H9 (cell line): ENCODE measurements around the gene HIP1. TPM values are rescaled to one million over a fixed set of nuclear protein-coding genes. Genes with fewer than 3 reads are reported as not detected.

Experiments used
- DNase-seq: peaks from one replicate; pipeline ENCODE4 v3.0.0-alpha.2; 2017
- H2AFZ ChIP-seq: one replicate; pipeline ENCODE4 v1.6.1; 2013; ENCODE audit warnings: mild to moderate bottlenecking, low read length, control low read depth, moderate library complexity
- H2AK5ac ChIP-seq: 2 replicates; pipeline ENCODE4 v1.6.1; 2013; ENCODE audit warnings: low read length, control low read depth, mixed read lengths; ENCODE audit not compliant: insufficient read length
- H2BK120ac ChIP-seq: one replicate; pipeline ENCODE4 v1.6.1; 2013; ENCODE audit warnings: low read depth, mild to moderate bottlenecking, low read length, control low read depth, inconsistent platforms; ENCODE audit not compliant: poor library complexity, severe bottlenecking
- H2BK12ac ChIP-seq: 2 replicates; pipeline ENCODE4 v1.6.1; 2013; ENCODE audit warnings: low read length, control low read depth, mixed read lengths, low read depth; ENCODE audit not compliant: insufficient read length
- H2BK15ac ChIP-seq: 2 replicates; pipeline ENCODE4 v1.6.1; 2013; ENCODE audit warnings: low read depth, low read length, control low read depth
- H2BK20ac ChIP-seq: one replicate; pipeline ENCODE4 v1.6.1; 2013; ENCODE audit warnings: low read depth, mild to moderate bottlenecking, low read length, control low read depth, inconsistent platforms; ENCODE audit not compliant: poor library complexity, severe bottlenecking
- H2BK5ac ChIP-seq: 2 replicates; pipeline ENCODE4 v1.6.1; 2013; ENCODE audit warnings: low read length, control low read depth, mixed read lengths; ENCODE audit not compliant: insufficient read length
- H3K14ac ChIP-seq: 2 replicates; pipeline ENCODE4 v1.6.1; 2013; ENCODE audit warnings: low read length, control low read depth; ENCODE audit not compliant: insufficient read depth
- H3K18ac ChIP-seq: 2 replicates; pipeline ENCODE4 v1.6.1; 2013; ENCODE audit warnings: low read depth, mild to moderate bottlenecking, mixed read lengths, low read length, control low read depth; ENCODE audit not compliant: insufficient read length
- H3K23ac ChIP-seq: 2 replicates; pipeline ENCODE4 v1.6.1; 2013; ENCODE audit warnings: low read length, control low read depth, mixed read lengths, low read depth; ENCODE audit not compliant: insufficient read length
- H3K23me2 ChIP-seq: 2 replicates; pipeline ENCODE4 v1.6.1; 2013; ENCODE audit warnings: low read depth, mild to moderate bottlenecking, mixed read lengths, low read length, control low read depth; ENCODE audit not compliant: insufficient read length, poor library complexity, severe bottlenecking
- H3K27ac ChIP-seq: 2 replicates; pipeline ENCODE4 v1.5.1; 2013; ENCODE audit warnings: low read length, control low read depth, mixed read lengths, low read depth; ENCODE audit not compliant: insufficient read length
- H3K27me3 ChIP-seq: 2 replicates; pipeline ENCODE4 v1.6.1; 2013; ENCODE audit warnings: low read length, control low read depth, inconsistent platforms; ENCODE audit not compliant: insufficient read depth
- H3K4ac ChIP-seq: 2 replicates; pipeline ENCODE4 v1.6.1; 2013; ENCODE audit warnings: low read depth, mild to moderate bottlenecking, control low read depth, inconsistent platforms, low read length, moderate library complexity
- H3K4me1 ChIP-seq: 2 replicates; pipeline ENCODE4 v1.6.1; 2013; ENCODE audit warnings: low read length, control low read depth, inconsistent platforms; ENCODE audit not compliant: insufficient read depth
- H3K4me2 ChIP-seq: 2 replicates; pipeline ENCODE4 v1.6.1; 2013; ENCODE audit warnings: low read length, control low read depth, mixed read lengths; ENCODE audit not compliant: insufficient read length, insufficient read depth
- H3K56ac ChIP-seq: 2 replicates; pipeline ENCODE4 v1.6.1; 2013; ENCODE audit warnings: low read depth, mild to moderate bottlenecking, mixed read lengths, low read length, control low read depth; ENCODE audit not compliant: insufficient read length
- H3K79me1 ChIP-seq: 2 replicates; pipeline ENCODE4 v1.6.1; 2013; ENCODE audit warnings: low read depth, mild to moderate bottlenecking, moderate library complexity, low read length, control low read depth, inconsistent platforms; ENCODE audit not compliant: insufficient read depth, poor library complexity, severe bottlenecking
- H3K79me2 ChIP-seq: 2 replicates; pipeline ENCODE4 v1.6.1; 2013; ENCODE audit warnings: low read length, control low read depth, inconsistent platforms; ENCODE audit not compliant: insufficient read depth
- H3K9ac ChIP-seq: 2 replicates; pipeline ENCODE4 v1.6.1; 2013; ENCODE audit warnings: low read length, control low read depth, mixed read lengths; ENCODE audit not compliant: insufficient read length; ENCODE audit errors: extremely low read depth
- H3K9me3 ChIP-seq: one replicate; pipeline ENCODE4 v1.6.1; 2013; ENCODE audit warnings: low read depth, low read length, inconsistent platforms; ENCODE audit not compliant: control insufficient read depth
- H3T11ph ChIP-seq: one replicate; pipeline ENCODE4 v1.6.1; 2013; ENCODE audit warnings: mild to moderate bottlenecking, low read length, control low read depth, inconsistent platforms
- H4K20me1 ChIP-seq: one replicate; pipeline ENCODE4 v1.6.1; 2013; ENCODE audit not compliant: control insufficient read depth, insufficient read length, insufficient read depth
- H4K5ac ChIP-seq: 2 replicates; pipeline ENCODE4 v1.6.1; 2013; ENCODE audit warnings: low read depth, mild to moderate bottlenecking, mixed read lengths, low read length, control low read depth; ENCODE audit not compliant: insufficient read length
- H4K8ac ChIP-seq: replicated peaks from 2 replicates; pipeline ENCODE4 v1.6.1; 2013; ENCODE audit warnings: low read length, control low read depth, mixed read lengths, low read depth; ENCODE audit not compliant: insufficient read length
- H4K91ac ChIP-seq: 2 replicates; pipeline ENCODE4 v1.6.1; 2013; ENCODE audit warnings: low read depth, mild to moderate bottlenecking, moderate library complexity, mixed read lengths, low read length, control low read depth; ENCODE audit not compliant: insufficient read length
- H3K27ac Mint-ChIP-seq, 3 experiments: 2 replicates in 2 of 3; 3 replicates in 1 of 3; pipeline ENCODE4 v1.8.0; 2020 to 2021; ENCODE audit warnings: mixed read lengths in 3 of 3, mild to moderate bottlenecking in 1 of 3, moderate library complexity in 1 of 3
- H3K27me3 Mint-ChIP-seq: 2 replicates; pipeline ENCODE4 v1.8.0; 2021; ENCODE audit warnings: low read depth, mild to moderate bottlenecking, moderate library complexity, mixed read lengths
- H3K36me3 Mint-ChIP-seq, 3 experiments: 2 replicates in 2 of 3; 3 replicates in 1 of 3; pipeline ENCODE4 v1.8.0; 2020 to 2021; ENCODE audit warnings: low read depth in 3 of 3, mixed read lengths in 3 of 3; ENCODE audit not compliant: insufficient read depth in 1 of 3
- H3K4me1 Mint-ChIP-seq, 2 experiments: 2 replicates each; pipeline ENCODE4 v1.8.0; 2020; ENCODE audit warnings: mixed read lengths in 2 of 2
- H3K4me3 Mint-ChIP-seq, 2 experiments: 2 replicates in 1 of 2; 3 replicates in 1 of 2; pipeline ENCODE4 v1.8.0; 2020 to 2021; ENCODE audit warnings: mild to moderate bottlenecking in 2 of 2, mixed read lengths in 2 of 2, moderate library complexity in 1 of 2
- H3K9me3 Mint-ChIP-seq, 2 experiments: 2 replicates in 1 of 2; 3 replicates in 1 of 2; pipeline ENCODE4 v1.8.0; 2020; ENCODE audit warnings: mild to moderate bottlenecking in 2 of 2, mixed read lengths in 2 of 2, moderate library complexity in 1 of 2
- CTCF ChIP-seq: fragments of 200-600 bp; sonication (generic); conservative IDR thresholded peaks from 3 replicates; pipeline ENCODE4 v1.8.0; 2021; ENCODE audit warnings: antibody characterized with exemption, mild to moderate bottlenecking
- WGBS: extraction: QIAGEN DNeasy Blood & Tissue Kit; methylation state at CpG from one replicate; pipeline ENCODE4 v1.1.7; 2013; ENCODE audit warnings: missing lambda C conversion rate, low lambda C conversion rate, mixed read lengths; ENCODE audit not compliant: insufficient read length; ENCODE audit errors: extremely low coverage; 5-methylcytosine and 5-hydroxymethylcytosine counted together
- total RNA-seq: library from RNA; stranded (reverse); gene quantifications from 2 replicates; pipeline ENCODE4 v1.2.1, GENCODE V29; 2021

HIP1 gene
- total RNA-seq, 1 experiment from 2014 or later = 87.5 TPM

GRCh38 chr7:75715864-75716263 lies 22.9 kb downstream of the HIP1 start:
- WGBS = no CpG with 5 or more reads among the region's 7 CpGs
- H3K79me2 ChIP-seq = no peaks in the 10 kb centered on the region
- peaks cover 0 to 5% of the 10 kb centered on the region in 2 experiments; a peak in 1 of 4 replicates for H3K4me1 Mint-ChIP-seq
- H3K23ac ChIP-seq = no peak overlapping the region
- H3K27ac ChIP-seq = no peak overlapping the region
- no peaks in the 10 kb centered on the region for H3K79me1 ChIP-seq
- H2BK20ac ChIP-seq = no peak overlapping the region
- no peaks in the 10 kb centered on the region for H4K20me1 ChIP-seq
- no peak overlapping the region for H3K18ac ChIP-seq
- H3K4me1 ChIP-seq = no peaks in the 10 kb centered on the region
- H3K9ac ChIP-seq = no peak overlapping the region
- H2AFZ ChIP-seq = no peak overlapping the region
- H4K5ac ChIP-seq = no peak overlapping the region
- H3K9me3 Mint-ChIP-seq = peaks cover 0 to 5% of the 10 kb centered on the region in 2 experiments; a peak in 1 of 5 replicates
- no peak overlapping the region for H3K4me3 Mint-ChIP-seq
- no peak overlapping the region for H3K4ac ChIP-seq
- H2BK5ac ChIP-seq = no peak overlapping the region
- no peaks in the 10 kb centered on the region for H3K27me3 Mint-ChIP-seq
- no peaks in the 10 kb centered on the region for H3K23me2 ChIP-seq
- no peaks in the 10 kb centered on the region for H3K9me3 ChIP-seq
- H3K36me3 Mint-ChIP-seq = peaks cover 0 to 2% (median 0%) of the 10 kb centered on the region in 3 experiments; a peak in 2 of 7 replicates
- H4K91ac ChIP-seq = no peak overlapping the region
- peak overlapping the region in 1 of 3 experiments; percentile 70; a peak in 1 of 7 replicates for H3K27ac Mint-ChIP-seq
- H3T11ph ChIP-seq = no peak overlapping the region
- no peak overlapping the region for H2AK5ac ChIP-seq
- no peak for TF ChIP-seq CTCF
- H2BK120ac ChIP-seq = no peak overlapping the region
- no peak overlapping the region for H2BK15ac ChIP-seq
- no peak overlapping the region for H3K4me2 ChIP-seq
- DNase-seq = no peak
- no peaks in the 10 kb centered on the region for H3K27me3 ChIP-seq
- H3K14ac ChIP-seq = no peak overlapping the region
- no peak overlapping the region for H4K8ac ChIP-seq
- H3K56ac ChIP-seq = no peak overlapping the region
- no peak overlapping the region for H2BK12ac ChIP-seq
